ENCODE measurements around the gene PTPRR. TPM values are rescaled to one million over a fixed set of nuclear protein-coding genes. Genes with fewer than 3 reads are reported as not detected.

Gene PTPRR
- total and polyA plus RNA-seq, 2 of the 4 experiments (the other 2 are of a cell fraction) = 0.18 to 0.21 TPM

GRCh38 chr12:70608184-70608583 lies 312.4 kb downstream of the PTPRR start:
- no peaks in the 10 kb centered on the region for H4K20me1 ChIP-seq (ENCODE audit: insufficient read depth, low read length)
- BruUV-seq (replicated peaks) = no TSS peak
- no peak overlapping the region for H3K56ac ChIP-seq (ENCODE audit: extremely low read depth, insufficient read depth, low read length)
- no peaks in the 10 kb centered on the region for H3K9me1 ChIP-seq (ENCODE audit: insufficient read depth, low read length)
- H2AK5ac ChIP-seq (ENCODE audit: low read depth, low read length) = no peak overlapping the region
- ChIA-PET POLR2A (ENCODE audit: unreplicated experiment) (no interaction called here), CTCF (no interaction called here)
- H3K27me3 ChIP-seq (ENCODE audit: control insufficient read depth, insufficient read depth, low read length) = no peaks in the 10 kb centered on the region
- no peak overlapping the region for H3K23ac ChIP-seq (ENCODE audit: low read depth, low read length)
- no peak for ATAC-seq (ENCODE audit: low read depth)
- H3K4ac ChIP-seq (ENCODE audit: low read depth, low read length) = no peak overlapping the region
- H4K5ac ChIP-seq (ENCODE audit: low read depth, low read length) = no peak overlapping the region
- no peak overlapping the region for H3K14ac ChIP-seq (replicated peaks; ENCODE audit: low read depth, low read length)
- H3K79me1 ChIP-seq (ENCODE audit: low read depth in 1 of 2, low read length in 2 of 2) = no peaks in the 10 kb centered on the region
- no peak overlapping the region for H2BK120ac ChIP-seq (ENCODE audit: low read depth, low read length)
- no peaks in the 10 kb centered on the region for H3K4me1 ChIP-seq (ENCODE audit: control insufficient read depth, insufficient read depth, low read length)
- no peaks in the 10 kb centered on the region for H3K36me3 ChIP-seq (ENCODE audit: control insufficient read depth, insufficient read depth, low read length)
- no peak overlapping the region for H2BK5ac ChIP-seq (ENCODE audit: low read depth, low read length, poor library complexity, severe bottlenecking)
- no peak overlapping the region for H3K4me2 ChIP-seq (ENCODE audit: low read depth, low read length)
- no peak overlapping the region for H2BK15ac ChIP-seq (ENCODE audit: low read depth, low read length)
- in situ Hi-C loops (cut with MboI; ENCODE audit: low sequenced_read_pairs) = no loop called here
- H2BK20ac ChIP-seq (ENCODE audit: low read depth, low read length) = no peak overlapping the region
- intact Hi-C loops (cut with micrococcal nuclease) = no loop called here
- H4K91ac ChIP-seq (ENCODE audit: insufficient read depth, low read depth, low read length) = no peak overlapping the region
- no peak overlapping the region for H3K4me3 ChIP-seq (ENCODE audit: insufficient read depth, low read depth, low read length)
- H3K18ac ChIP-seq (ENCODE audit: low read depth, low read length) = no peak overlapping the region
- no peak overlapping the region for H3K9ac ChIP-seq (ENCODE audit: low read depth, low read length)
- no peak overlapping the region for H2AFZ ChIP-seq (replicated peaks; ENCODE audit: low read length, poor library complexity)
- WGBS, 2 experiments (ENCODE audit: extremely low coverage in 2 of 2, insufficient read length in 1 of 2) = no CpG with 5 or more reads among the region's 1 CpG
- no peak for DNase-seq
- H4K8ac ChIP-seq (ENCODE audit: low read depth in 2 of 2, low read length in 2 of 2) = no peak overlapping the region
- no peak overlapping the region for H3K27ac ChIP-seq (ENCODE audit: insufficient read depth, low read length)
- dilution Hi-C loops (cut with HindIII; ENCODE audit: low sequenced_read_pairs, unreplicated experiment) = no loop called here
- no peaks in the 10 kb centered on the region for H3K9me3 ChIP-seq (ENCODE audit: control insufficient read depth, insufficient read depth, low read length)
- TF ChIP-seq MXI1 (IDR thresholded peaks at IDR 0.05; ENCODE audit: borderline replicate concordance, low read depth, low read length) (no peak), RFX5 (IDR thresholded peaks at IDR 0.05; ENCODE audit: low read depth, low read length) (no peak), CHD1 (IDR thresholded peaks at IDR 0.05; ENCODE audit: low read depth, low read length) (no peak), NFE2L2 (IDR thresholded peaks at IDR 0.05; ENCODE audit: low read depth, low read length) (no peak), CTCF (conservative IDR thresholded peaks at IDR 0.05; ENCODE audit: low read depth, low read length) (no peak), RCOR1 (IDR thresholded peaks at IDR 0.05; ENCODE audit: insufficient replicate concordance, low read length) (no peak), POLR2A (IDR thresholded peaks at IDR 0.05; ENCODE audit: low read depth, low read length) (no peak), FOS (IDR thresholded peaks at IDR 0.05; ENCODE audit: low read depth, low read length) (no peak), ELK1 (IDR thresholded peaks at IDR 0.05; ENCODE audit: borderline replicate concordance, low read depth, low read length) (no peak), BHLHE40 (IDR thresholded peaks at IDR 0.05; ENCODE audit: low read depth, low read length) (no peak)
- H2AK9ac ChIP-seq (replicated peaks; ENCODE audit: low read depth, low read length, poor library complexity) = no peak overlapping the region

All from IMR-90 (cell line).